ENCODE data around the gene G0S2. TPM values are rescaled to one million over a fixed set of nuclear protein-coding genes. Genes with fewer than 3 reads are reported as not detected.

Gene G0S2
- polyA plus RNA-seq, 1 of the 3 experiments (the other 2 are of a cell fraction) = 43.2 TPM

DNA sequence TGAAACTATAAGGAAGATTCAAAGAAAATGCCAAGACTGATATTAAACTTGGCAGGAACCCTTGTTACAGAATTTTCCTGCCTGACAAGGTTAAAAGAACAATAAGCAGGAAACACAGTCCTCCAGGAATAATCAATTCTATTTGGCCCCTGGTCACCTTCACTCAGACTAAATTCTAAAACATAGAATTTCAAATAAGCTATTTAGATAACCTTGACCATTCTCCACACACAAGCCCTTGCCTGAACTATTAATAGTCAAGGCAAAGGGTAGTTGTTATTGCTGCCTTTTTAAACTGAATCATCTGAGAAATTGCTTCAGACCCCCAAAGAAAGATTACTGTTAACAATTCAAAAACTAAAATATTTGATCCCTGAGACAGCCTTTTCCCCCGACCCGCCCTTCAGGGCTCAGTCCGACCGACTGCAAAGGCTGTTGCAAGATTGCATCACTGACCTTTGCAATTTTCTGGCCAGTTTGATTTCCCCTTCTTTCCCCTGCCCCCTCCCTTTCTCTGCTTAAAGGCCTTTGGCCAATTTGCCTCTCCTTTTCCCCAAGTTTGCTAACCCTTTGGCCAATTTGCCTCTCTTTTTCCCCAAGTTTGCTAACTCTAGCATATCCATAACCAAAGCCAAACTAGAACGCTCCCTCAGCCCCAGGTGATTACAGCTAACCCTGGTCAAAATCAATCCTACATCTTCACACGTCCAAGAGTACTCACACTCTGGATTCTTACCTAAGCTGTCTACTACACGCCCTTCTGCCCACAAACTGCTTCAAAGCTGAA lies 1.4 kb upstream of the G0S2 start:
- Histone ChIP-seq H3K79me2 (ENCODE audit: insufficient read depth) (no peaks in the 10 kb centered on the region), H2AFZ (ENCODE audit: low read depth) (no peak overlapping the region; the same call in 1 of the 2 replicates), H3K9me2 (no peaks in the 10 kb centered on the region), H3K27me3 (ENCODE audit: insufficient read depth) (no peaks in the 10 kb centered on the region), H3K9me3 (no peaks in the 10 kb centered on the region), H4K20me1 (ENCODE audit: insufficient read depth) (no peaks in the 10 kb centered on the region), H3K9ac (no peak overlapping the region), H3F3A (replicated peaks; ENCODE audit: insufficient read depth) (no peaks in the 10 kb centered on the region), H3K4me1 (ENCODE audit: control insufficient read depth in 1 of 2, insufficient read depth in 2 of 2, low read depth in 1 of 2, low read length in 1 of 2) (peaks cover 11 to 13% of the 10 kb centered on the region in 2 experiments; a peak in 3 of 4 replicates), H3K27ac (ENCODE audit: low read depth in 2 of 2, low read length in 1 of 2) (no peak overlapping the region), H3K4me2 (no peak overlapping the region; the same call in 1 of the 2 replicates), H3K4me3 (ENCODE audit: low read depth in 2 of 2, low read length in 1 of 2) (no peak overlapping the region), H3K36me3 (replicated peaks in 1 of 2; ENCODE audit: control insufficient read depth in 1 of 2, insufficient read depth in 2 of 2, low read length in 1 of 2) (no peaks in the 10 kb centered on the region)
- 91% methylated on average over 7 of the region's 7 CpGs for WGBS (ENCODE audit: low lambda C conversion rate)
- ChIA-PET POLR2A (no interaction called here), CTCF (interaction anchor here (0.9 to 5.9 kb wide), 5 partner anchors 9 to 97 kb away, joined by 3 to 34 read pairs (median 3); partner anchors contain the start of gene CAMK1G)
- TF ChIP-seq SMC3 (IDR thresholded peaks at IDR 0.05; ENCODE audit: low read depth, low read length) (no peak), GATA2 (CRISPR knock-in tag; IDR thresholded peaks at IDR 0.05) (no peak), EP300 (IDR thresholded peaks at IDR 0.05; ENCODE audit: borderline replicate concordance in 1 of 2, low read depth in 1 of 2, low read length in 1 of 2) (no peak), NFIC (IDR thresholded peaks at IDR 0.05; ENCODE audit: borderline replicate concordance) (no peak), RXRA (IDR thresholded peaks at IDR 0.05; ENCODE audit: borderline replicate concordance, low read depth) (no peak), NRF1 (IDR thresholded peaks at IDR 0.05; ENCODE audit: low read depth, low read length) (no peak), TCF12 (IDR thresholded peaks at IDR 0.05) (no peak), TAF1 (IDR thresholded peaks at IDR 0.05; ENCODE audit: borderline replicate concordance, low read depth, low read length) (no peak), MXI1 (IDR thresholded peaks at IDR 0.05; ENCODE audit: low read depth, low read length) (no peak), ELF1 (IDR thresholded peaks at IDR 0.05) (no peak), CHD2 (IDR thresholded peaks at IDR 0.05; ENCODE audit: low read length, partially characterized antibody) (no peak), FOSL2 (IDR thresholded peaks at IDR 0.05; ENCODE audit: borderline replicate concordance, low read depth) (no peak), EZH2phosphoT487 (IDR thresholded peaks at IDR 0.05; ENCODE audit: borderline replicate concordance, low read depth) (no peak)
- TF ChIP-seq, protein P1, sequence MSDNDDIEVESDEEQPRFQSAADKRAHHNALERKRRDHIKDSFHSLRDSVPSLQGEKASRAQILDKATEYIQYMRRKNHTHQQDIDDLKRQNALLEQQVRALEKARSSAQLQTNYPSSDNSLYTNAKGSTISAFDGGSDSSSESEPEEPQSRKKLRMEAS (IDR thresholded peaks at IDR 0.05; ENCODE audit: low read depth) = no peak
- TF ChIP-seq, protein P2, sequence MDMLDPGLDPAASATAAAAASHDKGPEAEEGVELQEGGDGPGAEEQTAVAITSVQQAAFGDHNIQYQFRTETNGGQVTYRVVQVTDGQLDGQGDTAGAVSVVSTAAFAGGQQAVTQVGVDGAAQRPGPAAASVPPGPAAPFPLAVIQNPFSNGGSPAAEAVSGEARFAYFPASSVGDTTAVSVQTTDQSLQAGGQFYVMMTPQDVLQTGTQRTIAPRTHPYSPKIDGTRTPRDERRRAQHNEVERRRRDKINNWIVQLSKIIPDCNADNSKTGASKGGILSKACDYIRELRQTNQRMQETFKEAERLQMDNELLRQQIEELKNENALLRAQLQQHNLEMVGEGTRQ (IDR thresholded peaks at IDR 0.05; ENCODE audit: borderline replicate concordance, low read depth, low read length) = no peak
- TF ChIP-seq, protein P3, sequence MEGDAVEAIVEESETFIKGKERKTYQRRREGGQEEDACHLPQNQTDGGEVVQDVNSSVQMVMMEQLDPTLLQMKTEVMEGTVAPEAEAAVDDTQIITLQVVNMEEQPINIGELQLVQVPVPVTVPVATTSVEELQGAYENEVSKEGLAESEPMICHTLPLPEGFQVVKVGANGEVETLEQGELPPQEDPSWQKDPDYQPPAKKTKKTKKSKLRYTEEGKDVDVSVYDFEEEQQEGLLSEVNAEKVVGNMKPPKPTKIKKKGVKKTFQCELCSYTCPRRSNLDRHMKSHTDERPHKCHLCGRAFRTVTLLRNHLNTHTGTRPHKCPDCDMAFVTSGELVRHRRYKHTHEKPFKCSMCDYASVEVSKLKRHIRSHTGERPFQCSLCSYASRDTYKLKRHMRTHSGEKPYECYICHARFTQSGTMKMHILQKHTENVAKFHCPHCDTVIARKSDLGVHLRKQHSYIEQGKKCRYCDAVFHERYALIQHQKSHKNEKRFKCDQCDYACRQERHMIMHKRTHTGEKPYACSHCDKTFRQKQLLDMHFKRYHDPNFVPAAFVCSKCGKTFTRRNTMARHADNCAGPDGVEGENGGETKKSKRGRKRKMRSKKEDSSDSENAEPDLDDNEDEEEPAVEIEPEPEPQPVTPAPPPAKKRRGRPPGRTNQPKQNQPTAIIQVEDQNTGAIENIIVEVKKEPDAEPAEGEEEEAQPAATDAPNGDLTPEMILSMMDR (IDR thresholded peaks at IDR 0.05) = no peak
- TF ChIP-seq, protein P4, sequence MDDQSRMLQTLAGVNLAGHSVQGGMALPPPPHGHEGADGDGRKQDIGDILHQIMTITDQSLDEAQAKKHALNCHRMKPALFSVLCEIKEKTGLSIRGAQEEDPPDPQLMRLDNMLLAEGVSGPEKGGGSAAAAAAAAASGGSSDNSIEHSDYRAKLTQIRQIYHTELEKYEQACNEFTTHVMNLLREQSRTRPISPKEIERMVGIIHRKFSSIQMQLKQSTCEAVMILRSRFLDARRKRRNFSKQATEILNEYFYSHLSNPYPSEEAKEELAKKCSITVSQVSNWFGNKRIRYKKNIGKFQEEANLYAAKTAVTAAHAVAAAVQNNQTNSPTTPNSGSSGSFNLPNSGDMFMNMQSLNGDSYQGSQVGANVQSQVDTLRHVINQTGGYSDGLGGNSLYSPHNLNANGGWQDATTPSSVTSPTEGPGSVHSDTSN (IDR thresholded peaks at IDR 0.05) = no peak
- DNase-seq = no peak

Data from SK-N-SH (cell line).